ENCODE data around the gene CCDC13. TPM values are rescaled to one million over a fixed set of nuclear protein-coding genes. Genes with fewer than 3 reads are reported as not detected.

Gene CCDC13
- total and polyA plus RNA-seq, 4 donors, result 0.42 to 2.3 (median 1.0) TPM

DNA sequence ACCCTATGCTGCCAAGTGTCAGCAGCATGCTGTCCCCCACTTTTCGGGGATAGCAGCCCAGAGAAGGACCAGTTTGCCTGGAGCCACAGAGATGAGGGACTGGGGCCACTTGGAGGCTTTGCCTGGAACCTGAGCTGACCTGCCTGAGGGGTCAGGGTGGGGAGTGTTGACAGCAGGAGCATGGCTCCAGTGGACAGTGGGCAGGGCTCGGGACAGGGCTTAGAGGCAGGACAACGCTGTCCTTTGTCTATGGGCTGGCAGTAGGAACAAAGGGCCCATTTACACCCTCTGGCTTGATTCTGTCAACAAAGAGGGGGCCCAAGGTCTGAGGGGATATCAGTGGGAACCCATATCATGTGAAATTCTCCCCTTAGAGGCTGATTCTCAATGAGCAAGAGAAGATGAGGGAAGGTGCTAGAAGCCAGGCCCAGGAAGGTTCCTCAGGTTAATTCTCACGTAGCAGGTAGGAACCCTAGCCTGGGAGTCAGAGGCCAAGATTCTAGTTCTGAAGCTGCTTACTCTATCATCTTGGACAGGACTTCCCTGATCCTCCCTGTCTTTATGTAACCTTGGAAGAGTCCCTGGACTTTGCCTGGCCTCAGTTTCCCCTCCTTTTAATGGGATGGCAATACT, 40.7 kb downstream of the CCDC13 start:
- H3K36me3 ChIP-seq (ENCODE audit: control insufficient read depth in 4 of 4, insufficient read depth in 3 of 4, low read depth in 1 of 4, low read length in 3 of 4), result no peaks in the 10 kb centered on the region
- no peaks in the 10 kb centered on the region for H3K4me1 ChIP-seq (ENCODE audit: control insufficient read depth in 4 of 4, insufficient read depth in 4 of 4, low read length in 3 of 4)
- H3K9ac ChIP-seq (ENCODE audit: low read depth in 1 of 2, low read length in 2 of 2), result no peak overlapping the region
- WGBS, result 70% methylated on average over 4 of the region's 4 CpGs
- no peaks in the 10 kb centered on the region for H3K9me3 ChIP-seq (ENCODE audit: control insufficient read depth in 4 of 4, low read length in 3 of 4)
- H3K4me3 ChIP-seq (ENCODE audit: low read depth in 1 of 3, low read length in 3 of 3), result no peak overlapping the region
- no peaks in the 10 kb centered on the region for H3K27me3 ChIP-seq (ENCODE audit: control insufficient read depth in 4 of 4, insufficient read depth in 4 of 4, low read length in 3 of 4)
- TF ChIP-seq JUND (IDR thresholded peaks at IDR 0.05) (no peak), GABPA (IDR thresholded peaks at IDR 0.05 in 1 of 2, conservative IDR thresholded peaks at IDR 0.05 in 1 of 2) (no peak), NR2F2 (IDR thresholded peaks at IDR 0.05) (no peak), HNF4A (conservative IDR thresholded peaks at IDR 0.05) (no peak), FOXA2 (IDR thresholded peaks at IDR 0.05) (no peak), HNF4G (IDR thresholded peaks at IDR 0.05) (no peak)
- TF ChIP-seq, protein P1, sequence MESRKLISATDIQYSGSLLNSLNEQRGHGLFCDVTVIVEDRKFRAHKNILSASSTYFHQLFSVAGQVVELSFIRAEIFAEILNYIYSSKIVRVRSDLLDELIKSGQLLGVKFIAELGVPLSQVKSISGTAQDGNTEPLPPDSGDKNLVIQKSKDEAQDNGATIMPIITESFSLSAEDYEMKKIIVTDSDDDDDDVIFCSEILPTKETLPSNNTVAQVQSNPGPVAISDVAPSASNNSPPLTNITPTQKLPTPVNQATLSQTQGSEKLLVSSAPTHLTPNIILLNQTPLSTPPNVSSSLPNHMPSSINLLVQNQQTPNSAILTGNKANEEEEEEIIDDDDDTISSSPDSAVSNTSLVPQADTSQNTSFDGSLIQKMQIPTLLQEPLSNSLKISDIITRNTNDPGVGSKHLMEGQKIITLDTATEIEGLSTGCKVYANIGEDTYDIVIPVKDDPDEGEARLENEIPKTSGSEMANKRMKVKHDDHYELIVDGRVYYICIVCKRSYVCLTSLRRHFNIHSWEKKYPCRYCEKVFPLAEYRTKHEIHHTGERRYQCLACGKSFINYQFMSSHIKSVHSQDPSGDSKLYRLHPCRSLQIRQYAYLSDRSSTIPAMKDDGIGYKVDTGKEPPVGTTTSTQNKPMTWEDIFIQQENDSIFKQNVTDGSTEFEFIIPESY (IDR thresholded peaks at IDR 0.05), result no peak
- TF ChIP-seq, protein P2, sequence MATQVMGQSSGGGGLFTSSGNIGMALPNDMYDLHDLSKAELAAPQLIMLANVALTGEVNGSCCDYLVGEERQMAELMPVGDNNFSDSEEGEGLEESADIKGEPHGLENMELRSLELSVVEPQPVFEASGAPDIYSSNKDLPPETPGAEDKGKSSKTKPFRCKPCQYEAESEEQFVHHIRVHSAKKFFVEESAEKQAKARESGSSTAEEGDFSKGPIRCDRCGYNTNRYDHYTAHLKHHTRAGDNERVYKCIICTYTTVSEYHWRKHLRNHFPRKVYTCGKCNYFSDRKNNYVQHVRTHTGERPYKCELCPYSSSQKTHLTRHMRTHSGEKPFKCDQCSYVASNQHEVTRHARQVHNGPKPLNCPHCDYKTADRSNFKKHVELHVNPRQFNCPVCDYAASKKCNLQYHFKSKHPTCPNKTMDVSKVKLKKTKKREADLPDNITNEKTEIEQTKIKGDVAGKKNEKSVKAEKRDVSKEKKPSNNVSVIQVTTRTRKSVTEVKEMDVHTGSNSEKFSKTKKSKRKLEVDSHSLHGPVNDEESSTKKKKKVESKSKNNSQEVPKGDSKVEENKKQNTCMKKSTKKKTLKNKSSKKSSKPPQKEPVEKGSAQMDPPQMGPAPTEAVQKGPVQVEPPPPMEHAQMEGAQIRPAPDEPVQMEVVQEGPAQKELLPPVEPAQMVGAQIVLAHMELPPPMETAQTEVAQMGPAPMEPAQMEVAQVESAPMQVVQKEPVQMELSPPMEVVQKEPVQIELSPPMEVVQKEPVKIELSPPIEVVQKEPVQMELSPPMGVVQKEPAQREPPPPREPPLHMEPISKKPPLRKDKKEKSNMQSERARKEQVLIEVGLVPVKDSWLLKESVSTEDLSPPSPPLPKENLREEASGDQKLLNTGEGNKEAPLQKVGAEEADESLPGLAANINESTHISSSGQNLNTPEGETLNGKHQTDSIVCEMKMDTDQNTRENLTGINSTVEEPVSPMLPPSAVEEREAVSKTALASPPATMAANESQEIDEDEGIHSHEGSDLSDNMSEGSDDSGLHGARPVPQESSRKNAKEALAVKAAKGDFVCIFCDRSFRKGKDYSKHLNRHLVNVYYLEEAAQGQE (IDR thresholded peaks at IDR 0.05), result no peak
- TF ChIP-seq, protein P3, sequence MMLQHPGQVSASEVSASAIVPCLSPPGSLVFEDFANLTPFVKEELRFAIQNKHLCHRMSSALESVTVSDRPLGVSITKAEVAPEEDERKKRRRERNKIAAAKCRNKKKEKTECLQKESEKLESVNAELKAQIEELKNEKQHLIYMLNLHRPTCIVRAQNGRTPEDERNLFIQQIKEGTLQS (IDR thresholded peaks at IDR 0.05), result no peak
- H3K27ac ChIP-seq (ENCODE audit: low read depth in 1 of 2, low read length in 2 of 2), result no peak overlapping the region
- no peak for DNase-seq (ENCODE audit: low spot score)

DNA sequence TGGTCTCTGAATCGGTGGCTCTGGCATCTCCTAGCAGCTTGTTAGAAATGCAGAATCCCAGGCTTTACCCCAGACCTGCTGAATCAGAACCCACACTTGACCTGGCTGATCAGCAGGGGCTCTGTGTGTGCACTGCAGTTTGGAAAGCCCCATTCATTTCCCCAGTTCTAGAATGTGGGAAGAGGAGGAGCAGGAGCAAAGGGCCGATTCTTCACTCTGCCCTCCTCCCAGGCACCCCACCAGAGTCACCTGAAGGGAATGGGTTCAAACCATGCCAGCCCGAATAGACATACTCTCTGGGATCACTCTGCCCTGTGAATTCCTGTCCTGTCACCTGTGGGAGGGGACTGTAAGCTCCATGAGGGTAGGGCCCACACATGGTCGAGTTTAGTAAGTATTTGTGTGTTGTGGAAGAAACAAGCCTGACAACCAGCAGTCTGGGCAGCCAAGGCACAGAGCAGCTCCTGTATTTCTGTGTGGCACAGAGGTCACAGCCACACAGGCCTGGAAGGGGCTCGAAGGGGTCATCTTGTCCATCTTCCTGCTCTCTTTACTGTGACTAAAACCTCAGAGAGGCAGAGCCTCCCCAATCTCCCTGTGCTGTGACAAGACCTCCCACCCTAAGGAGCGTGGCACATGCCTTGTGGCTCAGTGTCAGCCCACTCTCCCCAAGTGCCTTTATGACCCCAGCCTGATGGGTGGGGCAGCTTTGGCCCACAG, 41.4 kb downstream of the CCDC13 start:
- TF ChIP-seq, protein P2 (IDR thresholded peaks at IDR 0.05), result no peak
- TF ChIP-seq GABPA (IDR thresholded peaks at IDR 0.05 in 1 of 2, conservative IDR thresholded peaks at IDR 0.05 in 1 of 2) (no peak), FOXA2 (IDR thresholded peaks at IDR 0.05) (no peak), HNF4A (conservative IDR thresholded peaks at IDR 0.05) (no peak), HNF4G (IDR thresholded peaks at IDR 0.05) (no peak), YY1 (IDR thresholded peaks at IDR 0.05) (no peak), RAD21 (IDR thresholded peaks at IDR 0.05) (no peak), JUND (IDR thresholded peaks at IDR 0.05) (no peak)
- TF ChIP-seq, protein P1 (IDR thresholded peaks at IDR 0.05), result no peak
- TF ChIP-seq, protein P4, sequence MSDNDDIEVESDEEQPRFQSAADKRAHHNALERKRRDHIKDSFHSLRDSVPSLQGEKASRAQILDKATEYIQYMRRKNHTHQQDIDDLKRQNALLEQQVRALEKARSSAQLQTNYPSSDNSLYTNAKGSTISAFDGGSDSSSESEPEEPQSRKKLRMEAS (IDR thresholded peaks at IDR 0.05), result no peak
- H3K36me3 ChIP-seq (ENCODE audit: control insufficient read depth in 4 of 4, insufficient read depth in 3 of 4, low read depth in 1 of 4, low read length in 3 of 4), result no peaks in the 10 kb centered on the region
- no peak overlapping the region for H3K9ac ChIP-seq (ENCODE audit: low read depth in 1 of 2, low read length in 2 of 2)
- no peaks in the 10 kb centered on the region for H3K27me3 ChIP-seq (ENCODE audit: control insufficient read depth in 4 of 4, insufficient read depth in 4 of 4, low read length in 3 of 4)
- 92% methylated on average over 6 of the region's 6 CpGs for WGBS
- no peak overlapping the region for H3K4me3 ChIP-seq (ENCODE audit: low read depth in 1 of 3, low read length in 3 of 3)
- DNase-seq (ENCODE audit: low spot score), result peak; percentile 10
- no peak overlapping the region for H3K27ac ChIP-seq (ENCODE audit: low read depth in 1 of 2, low read length in 2 of 2)
- no peaks in the 10 kb centered on the region for H3K9me3 ChIP-seq (ENCODE audit: control insufficient read depth in 4 of 4, low read length in 3 of 4)
- H3K4me1 ChIP-seq (ENCODE audit: control insufficient read depth in 4 of 4, insufficient read depth in 4 of 4, low read length in 3 of 4), result no peaks in the 10 kb centered on the region

Measured in liver (tissue), 9 donors.